Panc1 (cell line): ENCODE measurements around the gene KIAA2012.

Experiments
- CTCF ChIP-seq: fragments of 450-650 bp; IDR thresholded peaks from 2 replicates; pipeline ENCODE4 v1.5.1; 2017; ENCODE audit warnings: mild to moderate bottlenecking
- POLR2AphosphoS5 ChIP-seq: IDR thresholded peaks from 2 replicates; pipeline ENCODE4 v1.6.1; 2012; ENCODE audit warnings: mild to moderate bottlenecking, low read depth, low read length, moderate library complexity
- SIN3A ChIP-seq: IDR thresholded peaks from 2 replicates; pipeline ENCODE4 v1.6.1; 2012; ENCODE audit warnings: low read depth, mild to moderate bottlenecking, low read length, moderate library complexity, borderline replicate concordance; ENCODE audit not compliant: insufficient read depth
- TCF7L2 ChIP-seq: IDR thresholded peaks from 2 replicates; pipeline ENCODE4 v1.6.1; 2011; ENCODE audit warnings: mild to moderate bottlenecking, low read depth, low read length, inconsistent platforms

DNA sequence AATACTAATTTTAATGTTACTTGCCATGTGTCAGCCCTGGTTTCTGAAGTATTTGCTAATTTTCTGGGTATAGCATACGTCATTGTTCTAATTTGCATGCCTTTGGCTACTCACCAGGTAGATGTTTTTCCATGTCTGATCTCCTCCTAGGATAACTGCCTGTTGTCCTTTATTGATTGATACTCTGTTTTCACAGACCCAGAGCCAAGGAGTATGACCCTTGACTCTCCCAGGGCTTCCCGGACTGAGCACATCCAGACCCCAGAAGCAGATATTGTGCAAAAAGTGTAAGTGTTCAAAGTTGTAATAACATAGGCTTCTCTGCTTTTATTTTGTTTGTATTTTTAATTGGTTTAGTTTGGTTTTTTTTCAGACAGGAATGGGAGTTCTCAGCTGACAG lies 111.5 kb downstream of the KIAA2012 start:
- TF ChIP-seq CTCF (no peak), POLR2AphosphoS5 (no peak), TCF7L2 (no peak), SIN3A (no peak)
